Measurements from ENCODE around the gene NAV2. TPM values are rescaled to one million over a fixed set of nuclear protein-coding genes. Genes with fewer than 3 reads are reported as not detected.

NAV2 gene
- total RNA-seq, 1 donor from 2014 or later: 1.8 TPM

GRCh38 chr11:19718051-19718450 lies 5.4 kb downstream of the NAV2 start:
- no peak for DNase-seq (ENCODE audit: low read depth in 2 of 2)

GRCh38 chr11:19718951-19719350 lies 6.3 kb downstream of the NAV2 start:
- no peak for DNase-seq (ENCODE audit: low read depth in 2 of 2)

- DNase-seq (ENCODE audit: low read depth in 2 of 2): no peak
These were observed 7.3 kb downstream of the NAV2 start for GRCh38 chr11:19719960-19720359.

GRCh38 chr11:19721176-19721575 lies 8.5 kb downstream of the NAV2 start:
- no peak for DNase-seq (ENCODE audit: low read depth in 2 of 2)

GRCh38 chr11:19722702-19723101 lies 10.1 kb downstream of the NAV2 start:
- no peak for DNase-seq (ENCODE audit: low read depth in 2 of 2)

- DNase-seq (ENCODE audit: low read depth in 2 of 2): peak; percentile 57 to 77
These were observed 11.1 kb downstream of the NAV2 start for GRCh38 chr11:19723572-19724342.

- DNase-seq (ENCODE audit: low read depth in 2 of 2): no peak
These were observed 12.1 kb downstream of the NAV2 start for GRCh38 chr11:19724765-19725164.

- DNase-seq (ENCODE audit: low read depth in 2 of 2): no peak
These were observed 12.9 kb downstream of the NAV2 start for GRCh38 chr11:19725379-19726079.

GRCh38 chr11:19727246-19727645 lies 14.6 kb downstream of the NAV2 start:
- DNase-seq (ENCODE audit: low read depth in 2 of 2): peak; percentile 11 to 19

- DNase-seq (ENCODE audit: low read depth in 2 of 2): no peak
These were observed 15.8 kb downstream of the NAV2 start for GRCh38 chr11:19728436-19728835.

GRCh38 chr11:19729141-19729540 lies 16.5 kb downstream of the NAV2 start:
- no peak for DNase-seq (ENCODE audit: low read depth in 2 of 2)

- DNase-seq (ENCODE audit: low read depth in 2 of 2): no peak
These were observed 17.7 kb downstream of the NAV2 start for GRCh38 chr11:19730373-19730772.

- no peak for DNase-seq (ENCODE audit: low read depth in 2 of 2)
These were observed 21.5 kb downstream of the NAV2 start for GRCh38 chr11:19734171-19734570.

- DNase-seq (ENCODE audit: low read depth in 2 of 2): peak in 1 of 2 donors; percentile 11
These were observed 22.7 kb downstream of the NAV2 start for GRCh38 chr11:19735157-19735908.

- DNase-seq (ENCODE audit: low read depth in 2 of 2): no peak
These were observed 23.4 kb downstream of the NAV2 start for GRCh38 chr11:19735909-19736498.

- DNase-seq (ENCODE audit: low read depth in 2 of 2): no peak
These were observed 24.2 kb downstream of the NAV2 start for GRCh38 chr11:19736831-19737230.

GRCh38 chr11:19737575-19737974 lies 24.9 kb downstream of the NAV2 start:
- DNase-seq (ENCODE audit: low read depth in 2 of 2): no peak

- DNase-seq (ENCODE audit: low read depth in 2 of 2): no peak
These were observed 25.5 kb downstream of the NAV2 start for GRCh38 chr11:19738124-19738523.

GRCh38 chr11:19739872-19740271 lies 27.2 kb downstream of the NAV2 start:
- DNase-seq (ENCODE audit: low read depth in 2 of 2): peak; percentile 37 to 39

GRCh38 chr11:19740586-19740985 lies 27.9 kb downstream of the NAV2 start:
- DNase-seq (ENCODE audit: low read depth in 2 of 2): no peak

- peak; percentile 84 to 91 for DNase-seq (ENCODE audit: low read depth in 2 of 2)
These were observed 30.1 kb downstream of the NAV2 start for GRCh38 chr11:19742588-19743292.

Measured in lung microvascular endothelial cell (primary cell).